GM15510 (cell line): ENCODE measurements around the gene MLN.

ENCODE experiments used
- POLR2A ChIP-seq: IDR thresholded peaks from 3 replicates; pipeline ENCODE4 v1.6.1; 2011; ENCODE audit warnings: borderline replicate concordance; ENCODE audit not compliant: insufficient read length; ENCODE audit errors: extremely low read depth

The MLN gene

GRCh38 chr6:33777398-33778388 lies 26.1 kb downstream of the MLN start:
- TF ChIP-seq POLR2A, result no peak

- TF ChIP-seq POLR2A, result no peak
Observed at GRCh38 chr6:33776764-33777163, 27.0 kb downstream of the MLN start.

GRCh38 chr6:33776186-33776585 lies 27.6 kb downstream of the MLN start:
- TF ChIP-seq POLR2A, result no peak

GRCh38 chr6:33774774-33775173 lies 29.0 kb downstream of the MLN start:
- TF ChIP-seq POLR2A, result no peak

GRCh38 chr6:33772902-33773472 lies 30.8 kb downstream of the MLN start:
- TF ChIP-seq POLR2A, result no peak

GRCh38 chr6:33772082-33772830 lies 31.5 kb downstream of the MLN start:
- TF ChIP-seq POLR2A, result no peak

GRCh38 chr6:33771146-33772081 lies 32.4 kb downstream of the MLN start:
- TF ChIP-seq POLR2A, result peak; percentile 21

- no peak for TF ChIP-seq POLR2A
Observed at GRCh38 chr6:33770833-33771145, 33.0 kb downstream of the MLN start.

- TF ChIP-seq POLR2A, result no peak
Observed at GRCh38 chr6:33770124-33770832, 33.5 kb downstream of the MLN start.

GRCh38 chr6:33769248-33769821 lies 34.5 kb downstream of the MLN start:
- no peak for TF ChIP-seq POLR2A

GRCh38 chr6:33768644-33769120 lies 35.1 kb downstream of the MLN start:
- no peak for TF ChIP-seq POLR2A

GRCh38 chr6:33766921-33767907 lies 36.6 kb downstream of the MLN start:
- no peak for TF ChIP-seq POLR2A

- no peak for TF ChIP-seq POLR2A
Observed at GRCh38 chr6:33765368-33765767, 38.4 kb downstream of the MLN start.

GRCh38 chr6:33764036-33764435 lies 39.8 kb downstream of the MLN start:
- no peak for TF ChIP-seq POLR2A
